Chondrocyte (in vitro differentiated cells): Measurements from ENCODE around the gene BCL2L1. TPM values are rescaled to one million over a fixed set of nuclear protein-coding genes. Genes with fewer than 3 reads are reported as not detected.
A peak's percentile ranks its signal among the peaks of the same experiment; 100 is the strongest.

Experiments used
- DNase-seq: peaks from one replicate; pipeline ENCODE4 v3.0.0; 2021; ENCODE audit warnings: mixed read lengths, low spot score
- H3K27ac Mint-ChIP-seq: one replicate; pipeline ENCODE4 v1.8.0; 2021; ENCODE audit warnings: mild to moderate bottlenecking, moderate library complexity, mixed read lengths; ENCODE audit not compliant: unreplicated experiment
- H3K27me3 Mint-ChIP-seq: 2 replicates; pipeline ENCODE4 v1.8.0; 2021; ENCODE audit warnings: low read depth, mixed read lengths
- H3K36me3 Mint-ChIP-seq: 2 replicates; pipeline ENCODE4 v1.8.0; 2021; ENCODE audit warnings: low read depth, mixed read lengths
- H3K4me1 Mint-ChIP-seq: 2 replicates; pipeline ENCODE4 v1.8.0; 2021; ENCODE audit warnings: low read depth, mild to moderate bottlenecking, mixed read lengths
- H3K4me3 Mint-ChIP-seq: one replicate; pipeline ENCODE4 v1.8.0; 2021; ENCODE audit warnings: mild to moderate bottlenecking, moderate library complexity, mixed read lengths; ENCODE audit not compliant: unreplicated experiment
- H3K9me3 Mint-ChIP-seq: 2 replicates; pipeline ENCODE4 v1.8.0; 2021; ENCODE audit warnings: low read depth, mixed read lengths
- CTCF ChIP-seq: fragments of 200-600 bp; sonication (generic); IDR thresholded peaks from 2 replicates; pipeline ENCODE4 v1.5.0; 2021; ENCODE audit warnings: antibody characterized with exemption, mild to moderate bottlenecking, moderate library complexity
- total RNA-seq: library from RNA; stranded (reverse); gene quantifications from 3 replicates; pipeline ENCODE4 v1.2.1, GENCODE V29; 2021

Gene BCL2L1
- total RNA-seq, 1 donor from 2014 or later: 90.7 TPM

- peak overlapping the region; percentile 99 for H3K27ac Mint-ChIP-seq
- no peaks in the 10 kb centered on the region for H3K27me3 Mint-ChIP-seq
- H3K9me3 Mint-ChIP-seq: no peaks in the 10 kb centered on the region
- H3K4me1 Mint-ChIP-seq: peaks cover 55% of the 10 kb centered on the region
- peaks cover 16% of the 10 kb centered on the region for H3K36me3 Mint-ChIP-seq
- peak overlapping the region; percentile 92 for H3K4me3 Mint-ChIP-seq
- DNase-seq: peak; percentile 99
- TF ChIP-seq CTCF: peak; percentile 92
These were observed 831 bp upstream of the BCL2L1 start for GRCh38 chr20:31723319-31724078.

- no peak for DNase-seq
- Mint-ChIP-seq H3K4me3 (peak overlapping the region; percentile 92), H3K4me1 (peaks cover 57% of the 10 kb centered on the region), H3K27me3 (no peaks in the 10 kb centered on the region), H3K36me3 (peaks cover 16% of the 10 kb centered on the region), H3K9me3 (no peaks in the 10 kb centered on the region), H3K27ac (peak overlapping the region; percentile 99)
- TF ChIP-seq CTCF: peak; percentile 61
These were observed 326 bp upstream of the BCL2L1 start for GRCh38 chr20:31723069-31723318.

- H3K9me3 Mint-ChIP-seq: no peaks in the 10 kb centered on the region
- peak overlapping the region; percentile 92 for H3K4me3 Mint-ChIP-seq
- TF ChIP-seq CTCF: no peak
- peaks cover 27% of the 10 kb centered on the region for H3K36me3 Mint-ChIP-seq
- peak overlapping the region; percentile 99 for H3K27ac Mint-ChIP-seq
- H3K4me1 Mint-ChIP-seq: peaks cover 61% of the 10 kb centered on the region
- no peak for DNase-seq
- no peaks in the 10 kb centered on the region for H3K27me3 Mint-ChIP-seq
These were observed 1.0 kb downstream of the BCL2L1 start for GRCh38 chr20:31721408-31722256.

- H3K9me3 Mint-ChIP-seq: no peaks in the 10 kb centered on the region
- peak overlapping the region; percentile 92 for H3K4me3 Mint-ChIP-seq
- H3K27ac Mint-ChIP-seq: peak overlapping the region; percentile 99
- no peak for DNase-seq
- TF ChIP-seq CTCF: no peak
- no peaks in the 10 kb centered on the region for H3K27me3 Mint-ChIP-seq
- H3K4me1 Mint-ChIP-seq: peaks cover 67% of the 10 kb centered on the region
- peaks cover 29% of the 10 kb centered on the region for H3K36me3 Mint-ChIP-seq
These were observed 1.9 kb downstream of the BCL2L1 start for GRCh38 chr20:31720486-31721407.
